Mononuclear cell (primary cell): ENCODE measurements around the gene ARFGAP1. TPM values are rescaled to one million over a fixed set of nuclear protein-coding genes. Genes with fewer than 3 reads are reported as not detected.
"Not testable (repeated sequence)": the region's sequence is repeated elsewhere in the genome, so short reads cannot be mapped to it uniquely, and the experiment has no call there.

Experiments used
- H3K27me3 ChIP-seq: 2 replicates; pipeline ENCODE4 v1.6.0; 2011; ENCODE audit warnings: low read length, control low read depth; ENCODE audit not compliant: insufficient read depth
- H3K4me1 ChIP-seq: 2 replicates; pipeline ENCODE4 v1.5.1; 2011; ENCODE audit warnings: mild to moderate bottlenecking, low read length, control low read depth; ENCODE audit not compliant: insufficient read depth
- H3K4me3 ChIP-seq: 2 replicates; pipeline ENCODE4 v1.5.1; 2011; ENCODE audit warnings: mild to moderate bottlenecking, low read length, moderate library complexity
- H3K9me3 ChIP-seq: 2 replicates; pipeline ENCODE4 v1.5.1; 2011; ENCODE audit warnings: low read depth, mild to moderate bottlenecking, control low read depth, low read length
- total RNA-seq: library from RNA; depleted of rRNA; stranded (reverse); fragments of >200 nt; gene quantifications from one replicate; pipeline ENCODE4 v1.2.3, GENCODE V29; 2012

ARFGAP1 gene
- total RNA-seq, 1 donor: 36.4 TPM

GRCh38 chr20:63295422-63295821 lies 22.8 kb downstream of the ARFGAP1 start:
- no peaks in the 10 kb centered on the region for H3K27me3 ChIP-seq
- H3K4me1 ChIP-seq: no peaks in the 10 kb centered on the region
- H3K4me3 ChIP-seq: no peak overlapping the region
- no peaks in the 10 kb centered on the region for H3K9me3 ChIP-seq

GRCh38 chr20:63295846-63296245 lies 23.2 kb downstream of the ARFGAP1 start:
- H3K9me3 ChIP-seq: no peaks in the 10 kb centered on the region
- H3K27me3 ChIP-seq: no peaks in the 10 kb centered on the region
- H3K4me3 ChIP-seq: no peak overlapping the region
- no peaks in the 10 kb centered on the region for H3K4me1 ChIP-seq

- H3K27me3 ChIP-seq: peaks cover 3% of the 10 kb centered on the region
- H3K9me3 ChIP-seq: no peaks in the 10 kb centered on the region
- H3K4me3 ChIP-seq: no peak overlapping the region
- H3K4me1 ChIP-seq: no peaks in the 10 kb centered on the region
Observed at GRCh38 chr20:63296531-63297299, 24.1 kb downstream of the ARFGAP1 start.

- Histone ChIP-seq H3K9me3 (no peaks in the 10 kb centered on the region), H3K4me3 (no peak overlapping the region), H3K4me1 (no peaks in the 10 kb centered on the region), H3K27me3 (peaks cover 3% of the 10 kb centered on the region)
Observed at GRCh38 chr20:63297371-63297781, 24.8 kb downstream of the ARFGAP1 start.

- no peaks in the 10 kb centered on the region for H3K4me1 ChIP-seq
- no peaks in the 10 kb centered on the region for H3K9me3 ChIP-seq
- H3K27me3 ChIP-seq: peaks cover 3% of the 10 kb centered on the region
- H3K4me3 ChIP-seq: no peak overlapping the region
Observed at GRCh38 chr20:63297796-63298572, 25.4 kb downstream of the ARFGAP1 start.

- Histone ChIP-seq H3K4me1 (no peaks in the 10 kb centered on the region), H3K4me3 (no peak overlapping the region), H3K9me3 (no peaks in the 10 kb centered on the region), H3K27me3 (peaks cover 3% of the 10 kb centered on the region)
Observed at GRCh38 chr20:63298731-63299312, 26.2 kb downstream of the ARFGAP1 start.

GRCh38 chr20:63301671-63302070 lies 29.1 kb downstream of the ARFGAP1 start:
- Histone ChIP-seq H3K27me3 (peaks cover 3% of the 10 kb centered on the region), H3K4me1 (no peaks in the 10 kb centered on the region), H3K4me3 (no peak overlapping the region), H3K9me3 (no peaks in the 10 kb centered on the region)

GRCh38 chr20:63303095-63303666 lies 30.6 kb downstream of the ARFGAP1 start:
- H3K27me3 ChIP-seq: peaks cover 3% of the 10 kb centered on the region

GRCh38 chr20:63305393-63305792 lies 32.8 kb downstream of the ARFGAP1 start:
- Histone ChIP-seq H3K4me3 (no peak overlapping the region), H3K27me3 (peaks cover 3% of the 10 kb centered on the region), H3K9me3 (no peaks in the 10 kb centered on the region), H3K4me1 (no peaks in the 10 kb centered on the region)

More at GRCh38 chr20:63303095-63303666, 30.6 kb downstream of the ARFGAP1 start:
- no peaks in the 10 kb centered on the region for H3K4me1 ChIP-seq
- no peaks in the 10 kb centered on the region for H3K9me3 ChIP-seq
- H3K4me3 ChIP-seq: no peak overlapping the region

- not testable (repeated sequence) for H3K4me3 ChIP-seq, H3K4me1 ChIP-seq, H3K9me3 ChIP-seq, H3K27me3 ChIP-seq
Observed at GRCh38 chr20:63305933-63306672, 33.5 kb downstream of the ARFGAP1 start.

GRCh38 chr20:63306673-63307537 lies 34.3 kb downstream of the ARFGAP1 start:
- no peaks in the 10 kb centered on the region for H3K27me3 ChIP-seq
- H3K4me3 ChIP-seq: no peak overlapping the region
- no peaks in the 10 kb centered on the region for H3K9me3 ChIP-seq
- H3K4me1 ChIP-seq: no peaks in the 10 kb centered on the region

GRCh38 chr20:63307538-63308217 lies 35.1 kb downstream of the ARFGAP1 start:
- Histone ChIP-seq H3K4me1 (no peaks in the 10 kb centered on the region), H3K9me3 (no peaks in the 10 kb centered on the region), H3K4me3 (no peak overlapping the region), H3K27me3 (no peaks in the 10 kb centered on the region)

- Histone ChIP-seq H3K27me3 (no peaks in the 10 kb centered on the region), H3K9me3 (no peaks in the 10 kb centered on the region), H3K4me1 (no peaks in the 10 kb centered on the region), H3K4me3 (no peak overlapping the region)
Observed at GRCh38 chr20:63308218-63308911, 35.8 kb downstream of the ARFGAP1 start.
